ENCODE data around the gene CERS4.
"Not testable (repeated sequence)": the region's sequence is repeated elsewhere in the genome, so short reads cannot be mapped to it uniquely, and the experiment has no call there.

DNA sequence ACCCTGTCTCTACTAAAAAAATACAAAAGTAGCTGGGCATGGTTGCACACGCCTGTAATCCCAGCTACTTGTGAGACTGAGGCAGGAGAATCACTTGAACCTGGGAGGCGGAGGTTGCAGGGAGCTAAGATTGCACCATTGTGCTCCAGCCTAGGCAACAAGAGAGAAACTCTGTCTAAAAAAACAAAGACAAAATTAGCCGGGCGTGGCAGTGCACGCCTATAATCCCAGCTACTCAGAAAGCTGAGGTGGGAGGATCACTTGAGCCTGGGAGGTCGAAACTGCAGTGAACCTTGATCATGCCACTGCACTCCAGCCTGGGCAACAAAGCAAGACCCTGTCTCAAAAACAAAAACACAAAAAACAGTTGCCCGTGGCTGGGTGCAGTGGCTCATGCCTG, 14.3 kb downstream of the CERS4 start:
- TF ChIP-seq, protein P1, sequence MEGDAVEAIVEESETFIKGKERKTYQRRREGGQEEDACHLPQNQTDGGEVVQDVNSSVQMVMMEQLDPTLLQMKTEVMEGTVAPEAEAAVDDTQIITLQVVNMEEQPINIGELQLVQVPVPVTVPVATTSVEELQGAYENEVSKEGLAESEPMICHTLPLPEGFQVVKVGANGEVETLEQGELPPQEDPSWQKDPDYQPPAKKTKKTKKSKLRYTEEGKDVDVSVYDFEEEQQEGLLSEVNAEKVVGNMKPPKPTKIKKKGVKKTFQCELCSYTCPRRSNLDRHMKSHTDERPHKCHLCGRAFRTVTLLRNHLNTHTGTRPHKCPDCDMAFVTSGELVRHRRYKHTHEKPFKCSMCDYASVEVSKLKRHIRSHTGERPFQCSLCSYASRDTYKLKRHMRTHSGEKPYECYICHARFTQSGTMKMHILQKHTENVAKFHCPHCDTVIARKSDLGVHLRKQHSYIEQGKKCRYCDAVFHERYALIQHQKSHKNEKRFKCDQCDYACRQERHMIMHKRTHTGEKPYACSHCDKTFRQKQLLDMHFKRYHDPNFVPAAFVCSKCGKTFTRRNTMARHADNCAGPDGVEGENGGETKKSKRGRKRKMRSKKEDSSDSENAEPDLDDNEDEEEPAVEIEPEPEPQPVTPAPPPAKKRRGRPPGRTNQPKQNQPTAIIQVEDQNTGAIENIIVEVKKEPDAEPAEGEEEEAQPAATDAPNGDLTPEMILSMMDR (IDR thresholded peaks at IDR 0.05): not testable (repeated sequence)
- TF ChIP-seq REST (IDR thresholded peaks at IDR 0.05; ENCODE audit: insufficient read depth in 1 of 2, low read depth in 2 of 2, low read length in 1 of 2); POLR2AphosphoS5 (IDR thresholded peaks at IDR 0.05; ENCODE audit: low read depth, low read length); SIN3A (IDR thresholded peaks at IDR 0.05; ENCODE audit: borderline replicate concordance, insufficient read depth, low read depth, low read length); TCF7L2 (IDR thresholded peaks at IDR 0.05; ENCODE audit: low read depth, low read length): not testable (repeated sequence)
